ENCODE measurements around the gene USP13.

DNA sequence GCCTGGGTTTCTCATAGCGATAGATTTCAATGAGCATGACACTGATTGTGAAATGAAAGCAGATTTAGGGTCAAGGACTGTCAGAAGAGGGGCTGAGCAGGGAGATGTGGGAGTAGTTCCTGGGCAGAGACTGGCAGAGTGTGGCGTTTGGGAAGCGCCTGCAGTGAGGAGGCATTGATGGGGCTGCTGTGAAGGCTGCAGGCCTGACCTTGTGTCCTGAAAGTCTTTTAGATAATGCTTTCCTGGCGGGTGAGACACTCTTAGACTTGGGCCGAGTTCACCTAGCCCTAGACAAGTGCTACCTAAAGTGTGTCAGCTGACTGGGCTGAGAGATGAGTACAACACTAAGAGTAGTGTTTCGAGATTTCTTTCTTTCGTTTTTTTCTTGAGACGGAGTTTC lies 20.7 kb downstream of the USP13 start:
- TF ChIP-seq CTCF (IDR thresholded peaks at IDR 0.05) (no peak), EZH2 (IDR thresholded peaks at IDR 0.05; ENCODE audit: borderline replicate concordance, insufficient read depth, low read depth, low read length, poor library complexity, severe bottlenecking) (no peak)
